K562 (cell line): Measurements from ENCODE around the gene MLST8. TPM values are rescaled to one million over a fixed set of nuclear protein-coding genes. Genes with fewer than 3 reads are reported as not detected.

ENCODE experiments used
- ATAC-seq: fragments of 200-7000 bp; cut with Tn5 transposase; 3 replicates; pipeline ENCODE4 v1.9.1; 2020; ENCODE audit warnings: moderate library complexity
- BruUV-seq: library from RNA; stranded (reverse); fragments of 400-500 nt; replicated peaks from 2 replicates; lab custom pipeline; 2021; lab: Mats Ljungman, UMichigan
- CTCF ChIA-PET: fragments of 300-600 bp; formaldehyde crosslinking; extraction: SDS; loops from one replicate; lab custom pipeline; 2021; ENCODE audit warnings: low intra/inter-chr PET ratio; lab: Yijun Ruan, JAX
- POLR2A ChIA-PET: fragments of 300-600, 350-650 bp; sonication (Branson Sonifier 250); formaldehyde crosslinking; extraction: SDS; loops from one replicate; lab custom pipeline; 2021; ENCODE audit warnings: antibody characterized with exemption, inconsistent platforms; lab: Yijun Ruan, JAX
- DNase-seq, 4 experiments: peaks; one replicate each; pipeline versions ENCODE4 v3.0.0 to v3.0.0-alpha.2; 2011 to 2018; ENCODE audit warnings: low spot score in 3 of 4, mixed read lengths in 3 of 4; ENCODE audit errors: extremely low read depth in 1 of 4
- FAIRE-seq: peaks from 2 replicates; lab custom pipeline; 2011; peaks lifted over from hg19 to GRCh38; lab: Jason Lieb, UNC
- H2AFZ ChIP-seq: 2 replicates; pipeline ENCODE4 v1.6.0; 2011; ENCODE audit warnings: low read depth, low read length, control low read depth, inconsistent platforms
- H3K27ac ChIP-seq: fragments of 200-600 bp; 3 replicates; pipeline ENCODE4 v1.8.0; 2011; ENCODE audit warnings: low read depth, mild to moderate bottlenecking, control low read depth, inconsistent platforms, low read length, moderate library complexity, mixed read lengths; ENCODE audit errors: extremely low read depth
- H3K27me3 ChIP-seq, 2 experiments: fragments of 300-600 bp in 1 of 2; 2 replicates in 1 of 2; 3 replicates in 1 of 2; pipeline versions ENCODE4 v1.6.0 to v1.8.0; 2011; ENCODE audit warnings: inconsistent platforms in 2 of 2, low read length in 2 of 2, mild to moderate bottlenecking in 1 of 2, mixed read lengths in 1 of 2, moderate library complexity in 1 of 2; ENCODE audit not compliant: control insufficient read depth in 2 of 2, insufficient read depth in 2 of 2
- H3K36me3 ChIP-seq: fragments of 300-600 bp; 3 replicates; pipeline ENCODE4 v1.8.0; 2011; ENCODE audit warnings: mild to moderate bottlenecking, low read length, inconsistent platforms; ENCODE audit not compliant: control insufficient read depth, insufficient read depth
- H3K4me1 ChIP-seq, 2 experiments: fragments of 200-600 bp in 1 of 2; replicated peaks in 1 of 2; 2 replicates in 1 of 2; 3 replicates in 1 of 2; pipeline versions ENCODE4 v1.5.1 to v1.8.0; 2011; ENCODE audit warnings: inconsistent platforms in 2 of 2, low read length in 2 of 2, mild to moderate bottlenecking in 1 of 2, mixed read lengths in 1 of 2, moderate library complexity in 1 of 2; ENCODE audit not compliant: control insufficient read depth in 2 of 2, insufficient read depth in 2 of 2
- H3K4me2 ChIP-seq: 2 replicates; pipeline ENCODE4 v1.6.1; 2011; ENCODE audit warnings: low read length, control low read depth, inconsistent platforms, mixed read lengths; ENCODE audit not compliant: insufficient read depth
- H3K4me3 ChIP-seq: fragments of 200-600 bp; sonication (generic), shearing (Covaris generic); 2 replicates; pipeline ENCODE4 v1.5.1; 2016; ENCODE audit warnings: control low read depth, inconsistent platforms
- H3K79me2 ChIP-seq: fragments of 200-600 bp; 3 replicates; pipeline ENCODE4 v1.8.0; 2011; ENCODE audit warnings: low read length, inconsistent platforms; ENCODE audit not compliant: control insufficient read depth, insufficient read depth
- H3K9ac ChIP-seq, 2 experiments: 2 replicates each; pipeline versions ENCODE4 v1.6.0 to v1.6.1; 2011; ENCODE audit warnings: low read depth in 2 of 2, low read length in 2 of 2, control low read depth in 1 of 2, inconsistent platforms in 1 of 2, mild to moderate bottlenecking in 1 of 2, mixed read lengths in 1 of 2; ENCODE audit not compliant: insufficient read depth in 1 of 2
- H3K9me1 ChIP-seq: one replicate; pipeline ENCODE4 v1.6.0; 2011; ENCODE audit warnings: inconsistent platforms, mild to moderate bottlenecking, low read length, moderate library complexity; ENCODE audit not compliant: control insufficient read depth, insufficient read depth
- H3K9me3 ChIP-seq: replicated peaks from 2 replicates; pipeline ENCODE4 v1.5.1; 2011; ENCODE audit warnings: low read depth, low read length, inconsistent platforms; ENCODE audit not compliant: control insufficient read depth, insufficient read depth
- H4K20me1 ChIP-seq: replicated peaks from 2 replicates; pipeline ENCODE4 v1.6.1; 2011; ENCODE audit warnings: low read length, inconsistent platforms, mixed read lengths; ENCODE audit not compliant: control insufficient read depth, insufficient read depth
- BCOR ChIP-seq: fragments of 450-650 bp; IDR thresholded peaks from 2 replicates; pipeline ENCODE4 v1.6.1; 2016
- CCNT2 ChIP-seq: IDR thresholded peaks from 2 replicates; pipeline ENCODE4 v1.6.1; 2011; ENCODE audit warnings: borderline replicate concordance, low read depth, mild to moderate bottlenecking, moderate library complexity, mixed read lengths, low read length; ENCODE audit not compliant: insufficient read length; ENCODE audit errors: extremely low read depth
- PHF20 ChIP-seq: fragments of 450-650 bp; IDR thresholded peaks from 2 replicates; pipeline ENCODE4 v1.6.1; 2018; ENCODE audit not compliant: partially characterized antibody
- SIN3A ChIP-seq, 2 experiments: fragments of 150-350 bp in 1 of 2; IDR thresholded peaks; 2 replicates each; pipeline ENCODE4 v1.6.1; 2011 to 2016; ENCODE audit warnings: borderline replicate concordance in 2 of 2, low read depth in 2 of 2, low read length in 2 of 2, mild to moderate bottlenecking in 2 of 2, moderate library complexity in 2 of 2; ENCODE audit not compliant: control insufficient read depth in 1 of 2
- TEAD4 ChIP-seq, 2 experiments: sonication (generic) in 1 of 2; formaldehyde crosslinking in 1 of 2; IDR thresholded peaks; 2 replicates each; pipeline versions ENCODE4 v1.6.1 to v1.8.0; 2012 to 2022; ENCODE audit warnings: borderline replicate concordance in 1 of 2, inconsistent platforms in 1 of 2, low read length in 1 of 2, mild to moderate bottlenecking in 1 of 2, missing genetic modification reagents in 1 of 2
- ZNF121 ChIP-seq: sonication (generic); formaldehyde crosslinking; conservative IDR thresholded peaks from 2 replicates; pipeline ENCODE4 v1.8.0; 2022; ENCODE audit warnings: missing genetic modification reagents
- ZNF134 ChIP-seq: fragments of 250-450 bp; sonication (Bioruptor Pico); conservative IDR thresholded peaks from 2 replicates; pipeline ENCODE4 v1.4.0; 2020
- ZNF274 ChIP-seq: IDR thresholded peaks from 2 replicates; pipeline ENCODE4 v1.6.1; 2011; ENCODE audit warnings: low read depth, mild to moderate bottlenecking, low read length, moderate library complexity, borderline replicate concordance
- ZNF395 ChIP-seq: fragments of 200-800 bp; sonication (Bioruptor generic); IDR thresholded peaks from 2 replicates; pipeline ENCODE4 v1.6.1; 2017; ENCODE audit warnings: missing genetic modification characterization, missing compliant biosample characterization
- WGBS: fragments of 100-300 bp; shearing (Covaris generic); methylation state at CpG from one replicate; pipeline ENCODE4 v1.1.6; 2016; ENCODE audit warnings: low coverage, mixed read lengths; ENCODE audit not compliant: insufficient coverage; ENCODE audit errors: missing lambda C conversion rate; 5-methylcytosine and 5-hydroxymethylcytosine counted together
- in situ Hi-C: fragments of 300-500 bp; cut with MboI; formaldehyde crosslinking; loops from 4 replicates; pipeline ENCODE4 v1.15.0; 2018; ENCODE audit warnings: inconsistent platforms, mixed read lengths
- intact Hi-C: fragments of 100-400 bp; cut with micrococcal nuclease; formaldehyde crosslinking; loops from 2 replicates; pipeline ENCODE4 v1.14.2; 2022
- polyA plus RNA-seq, 8 experiments: library from polyadenylated mRNA; depleted of rRNA in 4 of 8; stranded (reverse) in 5 of 8; unstranded in 3 of 8; fragments of >200 nt; fragmentation: Nextera tagmentation in 2 of 8; fragmentation: Illumina TruSeq in 1 of 8; extraction: Ambion mirVana in 2 of 8; extraction: Trizol in 1 of 8; gene quantifications; 2 replicates each; pipeline versions ENCODE4 v1.2.1 to v1.2.3, GENCODE V29; 2011 to 2014; ENCODE audit warnings: inconsistent platforms in 1 of 8, missing spikeins in 1 of 8
- total RNA-seq, 7 experiments: library from RNA; depleted of rRNA in 6 of 7; stranded (reverse); fragments of >200 nt in 6 of 7; fragmentation: Illumina TruSeq in 2 of 7; extraction: Trizol in 2 of 7; gene quantifications; 2 replicates each; pipeline versions ENCODE4 v1.2.1 to v1.2.3, GENCODE V29; 2011 to 2021; ENCODE audit warnings: low replicate concordance in 1 of 7
- TF ChIP-seq, protein P1 (sequence below): sonication (generic); formaldehyde crosslinking; IDR thresholded peaks from 2 replicates; pipeline ENCODE4 v1.8.1; 2023; ENCODE audit warnings: missing genetic modification reagents, mild to moderate bottlenecking, borderline replicate concordance
- TF ChIP-seq, protein P2 (sequence below), 3 experiments: IDR thresholded peaks in 2 of 3; conservative IDR thresholded peaks in 1 of 3; 2 replicates each; pipeline ENCODE4 v1.5.1; 2011 to 2012; ENCODE audit warnings: low read length in 3 of 3, mild to moderate bottlenecking in 3 of 3, control low read depth in 2 of 3, improper control_type of control experiment in 1 of 3, inconsistent platforms in 1 of 3, low read depth in 1 of 3, mixed read lengths in 1 of 3, moderate library complexity in 1 of 3; ENCODE audit not compliant: insufficient read depth in 2 of 3

MLST8 gene
- total and polyA plus RNA-seq, 9 of the 15 experiments (the other 6 are each of a cell fraction or from before 2014, with no cell fraction given) = 1.5 to 116 (median 43.3) TPM

- Histone ChIP-seq H3K4me2 (peak overlapping the region; percentile 77), H3K4me1 (peaks cover 11 to 61% of the 10 kb centered on the region in 2 experiments; a peak in 3 of 5 replicates), H3K9me1 (no peaks in the 10 kb centered on the region), H3K9ac (peak overlapping the region; percentile 91 to 98), H4K20me1 (peaks cover 11% of the 10 kb centered on the region), H3K79me2 (peaks cover 53% of the 10 kb centered on the region), H3K4me3 (peak overlapping the region; percentile 87), H3K27me3 (no peaks in the 10 kb centered on the region), H3K27ac (peak overlapping the region; percentile 82), H3K36me3 (peaks cover 38% of the 10 kb centered on the region; the same call in 1 of the 3 replicates), H2AFZ (peak overlapping the region; percentile 80), H3K9me3 (no peaks in the 10 kb centered on the region)
- POLR2A ChIA-PET = interaction anchor here (0.6 to 5.0 kb wide), 11 partner anchors 8 to 259 kb away, joined by 3 to 29 read pairs (median 5); partner anchors contain the start of genes BRICD5, DNASE1L2, ECI1 and PGP
- 0% methylated on average over 18 of the region's 22 CpGs for WGBS
- ATAC-seq (peak; percentile 74), DNase-seq (peak in 3 of 4 experiments; percentile 66 to 77 (median 68)), FAIRE-seq (no peak)
- in situ Hi-C loops (no loop called here), intact Hi-C loops (loop anchor here (1.0 kb wide), 1 partner anchor 27 kb away; the partner anchor contains the start of gene ECI1)
- CTCF ChIA-PET = no interaction called here
- BruUV-seq = TSS peak; percentile 73
- 0 out of 2 replicates have a peak, but pooled peaks have one; percentile 20 for TF ChIP-seq ZNF274
- peak; percentile 6; the same call in 1 of the 2 replicates for TF ChIP-seq BCOR
- 0 out of 2 replicates have a peak, but pooled peaks have one; percentile 45 for TF ChIP-seq ZNF395 (CRISPR knock-in tag)
- TF ChIP-seq, protein P1, sequence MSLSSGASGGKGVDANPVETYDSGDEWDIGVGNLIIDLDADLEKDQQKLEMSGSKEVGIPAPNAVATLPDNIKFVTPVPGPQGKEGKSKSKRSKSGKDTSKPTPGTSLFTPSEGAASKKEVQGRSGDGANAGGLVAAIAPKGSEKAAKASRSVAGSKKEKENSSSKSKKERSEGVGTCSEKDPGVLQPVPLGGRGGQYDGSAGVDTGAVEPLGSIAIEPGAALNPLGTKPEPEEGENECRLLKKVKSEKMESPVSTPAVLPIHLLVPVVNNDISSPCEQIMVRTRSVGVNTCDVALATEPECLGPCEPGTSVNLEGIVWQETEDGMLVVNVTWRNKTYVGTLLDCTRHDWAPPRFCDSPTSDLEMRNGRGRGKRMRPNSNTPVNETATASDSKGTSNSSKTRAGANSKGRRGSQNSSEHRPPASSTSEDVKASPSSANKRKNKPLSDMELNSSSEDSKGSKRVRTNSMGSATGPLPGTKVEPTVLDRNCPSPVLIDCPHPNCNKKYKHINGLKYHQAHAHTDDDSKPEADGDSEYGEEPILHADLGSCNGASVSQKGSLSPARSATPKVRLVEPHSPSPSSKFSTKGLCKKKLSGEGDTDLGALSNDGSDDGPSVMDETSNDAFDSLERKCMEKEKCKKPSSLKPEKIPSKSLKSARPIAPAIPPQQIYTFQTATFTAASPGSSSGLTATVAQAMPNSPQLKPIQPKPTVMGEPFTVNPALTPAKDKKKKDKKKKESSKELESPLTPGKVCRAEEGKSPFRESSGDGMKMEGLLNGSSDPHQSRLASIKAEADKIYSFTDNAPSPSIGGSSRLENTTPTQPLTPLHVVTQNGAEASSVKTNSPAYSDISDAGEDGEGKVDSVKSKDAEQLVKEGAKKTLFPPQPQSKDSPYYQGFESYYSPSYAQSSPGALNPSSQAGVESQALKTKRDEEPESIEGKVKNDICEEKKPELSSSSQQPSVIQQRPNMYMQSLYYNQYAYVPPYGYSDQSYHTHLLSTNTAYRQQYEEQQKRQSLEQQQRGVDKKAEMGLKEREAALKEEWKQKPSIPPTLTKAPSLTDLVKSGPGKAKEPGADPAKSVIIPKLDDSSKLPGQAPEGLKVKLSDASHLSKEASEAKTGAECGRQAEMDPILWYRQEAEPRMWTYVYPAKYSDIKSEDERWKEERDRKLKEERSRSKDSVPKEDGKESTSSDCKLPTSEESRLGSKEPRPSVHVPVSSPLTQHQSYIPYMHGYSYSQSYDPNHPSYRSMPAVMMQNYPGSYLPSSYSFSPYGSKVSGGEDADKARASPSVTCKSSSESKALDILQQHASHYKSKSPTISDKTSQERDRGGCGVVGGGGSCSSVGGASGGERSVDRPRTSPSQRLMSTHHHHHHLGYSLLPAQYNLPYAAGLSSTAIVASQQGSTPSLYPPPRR (CRISPR knock-in tag) = peak; percentile 15; the same call in 1 of the 2 replicates
- TF ChIP-seq, protein P2, sequence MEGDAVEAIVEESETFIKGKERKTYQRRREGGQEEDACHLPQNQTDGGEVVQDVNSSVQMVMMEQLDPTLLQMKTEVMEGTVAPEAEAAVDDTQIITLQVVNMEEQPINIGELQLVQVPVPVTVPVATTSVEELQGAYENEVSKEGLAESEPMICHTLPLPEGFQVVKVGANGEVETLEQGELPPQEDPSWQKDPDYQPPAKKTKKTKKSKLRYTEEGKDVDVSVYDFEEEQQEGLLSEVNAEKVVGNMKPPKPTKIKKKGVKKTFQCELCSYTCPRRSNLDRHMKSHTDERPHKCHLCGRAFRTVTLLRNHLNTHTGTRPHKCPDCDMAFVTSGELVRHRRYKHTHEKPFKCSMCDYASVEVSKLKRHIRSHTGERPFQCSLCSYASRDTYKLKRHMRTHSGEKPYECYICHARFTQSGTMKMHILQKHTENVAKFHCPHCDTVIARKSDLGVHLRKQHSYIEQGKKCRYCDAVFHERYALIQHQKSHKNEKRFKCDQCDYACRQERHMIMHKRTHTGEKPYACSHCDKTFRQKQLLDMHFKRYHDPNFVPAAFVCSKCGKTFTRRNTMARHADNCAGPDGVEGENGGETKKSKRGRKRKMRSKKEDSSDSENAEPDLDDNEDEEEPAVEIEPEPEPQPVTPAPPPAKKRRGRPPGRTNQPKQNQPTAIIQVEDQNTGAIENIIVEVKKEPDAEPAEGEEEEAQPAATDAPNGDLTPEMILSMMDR (IDR thresholded peaks at IDR 0.05 in 2 of 3, conservative IDR thresholded peaks at IDR 0.05 in 1 of 3; ENCODE audit: insufficient read depth in 2 of 3, low read depth in 1 of 3, low read length in 3 of 3) = peak in 2 of 3 experiments; percentile 40 to 41; a peak in 3 of 6 replicates
- peak; percentile 14 for TF ChIP-seq CCNT2
- TF ChIP-seq PHF20 = no peak
- TF ChIP-seq ZNF134 (CRISPR knock-in tag) = peak; percentile 50; the same call in 1 of the 2 replicates
- peak; percentile 7; the same call in 1 of the 2 replicates for TF ChIP-seq TEAD4 (IDR thresholded peaks at IDR 0.05; ENCODE audit: low read length)
- TF ChIP-seq TEAD4 (CRISPR knock-in tag; IDR thresholded peaks at IDR 0.05; ENCODE audit: borderline replicate concordance) = no peak
- peak; percentile 96 for TF ChIP-seq ZNF121
- peak in 1 of 2 experiments; percentile 10; a peak in 1 of 4 replicates for TF ChIP-seq SIN3A (IDR thresholded peaks at IDR 0.05; ENCODE audit: borderline replicate concordance in 2 of 2, control insufficient read depth in 1 of 2, low read depth in 2 of 2, low read length in 2 of 2)
Measured at GRCh38 chr16:2223942-2224486, 18.8 kb downstream of the MLST8 start.
